ENCODE measurements around the gene SLC7A11.

The SLC7A11 gene

DNA sequence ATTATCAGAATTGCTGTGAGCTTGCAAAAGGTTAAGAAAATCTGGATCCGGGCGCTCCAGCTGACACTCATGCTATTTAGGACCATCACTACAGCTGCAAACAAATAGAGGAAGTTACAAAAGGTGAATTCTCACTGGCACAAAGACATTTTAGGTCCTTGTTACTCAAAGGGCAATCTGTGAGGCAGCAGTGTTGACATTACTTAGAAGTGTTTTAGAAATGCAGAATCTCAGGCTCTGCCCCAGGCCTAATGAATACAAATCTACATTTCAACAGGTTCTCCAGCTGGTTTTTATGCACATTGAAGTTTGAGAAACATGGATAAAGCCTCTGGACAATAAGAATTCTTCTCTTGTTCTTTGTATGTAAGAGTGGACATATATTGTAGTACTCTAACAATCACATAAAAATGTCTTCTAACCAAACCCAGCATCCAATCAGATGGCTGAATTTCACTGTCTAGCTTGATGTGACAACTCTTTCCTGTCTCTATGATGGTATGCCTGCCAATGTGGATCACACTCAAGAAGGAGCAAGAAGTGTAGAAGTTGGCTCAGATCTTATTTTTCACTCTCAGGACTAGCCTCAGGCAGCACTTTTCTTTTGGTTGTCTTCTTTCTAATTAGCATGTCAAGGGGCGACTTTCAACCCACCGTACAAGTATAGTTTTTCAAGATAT, 18.8 kb downstream of the SLC7A11 start:
- no peak for TF ChIP-seq CTCF (IDR thresholded peaks at IDR 0.05)

DNA sequence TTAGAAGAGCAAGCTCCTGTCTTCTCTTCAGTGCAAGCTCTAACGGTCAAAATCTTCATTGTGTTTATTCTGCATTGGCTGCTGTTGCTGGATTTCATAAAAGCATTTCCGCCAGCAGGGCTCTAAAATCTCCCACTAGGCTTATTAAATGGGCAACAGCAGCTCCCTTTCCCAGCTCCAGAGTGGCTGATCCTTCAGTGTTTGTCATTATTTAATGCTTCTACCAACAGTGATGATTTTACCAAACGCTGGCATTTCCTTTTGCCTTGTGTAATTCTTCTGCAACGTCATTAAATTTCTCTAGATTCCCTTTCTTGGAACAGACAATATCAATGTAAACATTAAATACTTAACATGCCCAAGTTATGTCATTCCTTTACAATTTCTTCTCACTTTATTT, 20.1 kb downstream of the SLC7A11 start:
- TF ChIP-seq CTCF (IDR thresholded peaks at IDR 0.05): no peak

GRCh38 chr4:138218976-138219375, 23.2 kb downstream of the SLC7A11 start:
- no peak for TF ChIP-seq CTCF (IDR thresholded peaks at IDR 0.05)

- no peak for TF ChIP-seq CTCF (IDR thresholded peaks at IDR 0.05)
Observed at GRCh38 chr4:138217567-138217966, 24.6 kb downstream of the SLC7A11 start.

DNA sequence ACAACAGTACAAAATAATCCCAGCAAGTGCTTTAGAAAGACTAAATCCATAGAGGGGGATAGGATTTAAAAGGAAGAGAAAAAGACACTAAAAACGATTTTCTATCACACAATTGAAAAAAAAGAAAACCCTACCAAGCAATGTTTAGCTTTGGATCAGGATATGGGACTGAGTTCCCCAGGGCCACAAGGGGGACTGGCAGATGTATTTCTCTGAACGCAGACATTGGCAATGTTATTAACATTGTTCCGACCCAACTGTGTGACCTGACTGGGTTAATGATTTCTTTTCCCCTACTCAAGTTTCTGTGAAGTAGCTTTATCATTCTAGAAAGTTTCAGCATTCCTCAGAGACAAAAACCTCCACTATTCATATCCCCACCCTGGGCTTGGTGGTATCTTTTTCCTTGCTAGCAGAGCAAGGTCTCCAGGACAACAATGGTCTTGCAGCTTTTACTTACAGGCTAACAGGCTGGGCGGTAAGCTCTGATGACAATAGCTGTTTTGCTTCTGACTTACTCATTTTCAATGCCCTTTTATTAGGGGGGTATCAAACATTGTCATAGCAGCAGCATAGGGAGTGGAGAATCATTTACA, 25.8 kb downstream of the SLC7A11 start:
- TF ChIP-seq CTCF (IDR thresholded peaks at IDR 0.05): no peak

DNA sequence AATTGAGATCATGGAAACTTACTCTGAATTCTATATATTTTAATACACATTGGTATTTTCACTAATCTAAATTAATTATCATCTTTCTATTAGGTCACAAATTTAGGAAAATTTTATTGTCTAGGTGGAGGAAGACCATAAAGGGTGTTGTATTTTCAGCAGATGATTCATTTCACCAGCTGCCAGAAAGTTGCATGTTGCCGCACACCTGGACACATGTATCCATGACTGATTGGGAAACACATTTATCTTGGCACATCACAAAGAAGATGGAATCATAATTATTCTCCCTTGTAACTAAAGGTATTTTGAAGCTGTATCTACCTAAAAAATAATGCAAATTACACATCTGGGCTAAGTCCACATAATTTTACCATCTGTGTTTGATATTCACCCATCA, 33.1 kb downstream of the SLC7A11 start:
- TF ChIP-seq CTCF (IDR thresholded peaks at IDR 0.05): no peak

DNA sequence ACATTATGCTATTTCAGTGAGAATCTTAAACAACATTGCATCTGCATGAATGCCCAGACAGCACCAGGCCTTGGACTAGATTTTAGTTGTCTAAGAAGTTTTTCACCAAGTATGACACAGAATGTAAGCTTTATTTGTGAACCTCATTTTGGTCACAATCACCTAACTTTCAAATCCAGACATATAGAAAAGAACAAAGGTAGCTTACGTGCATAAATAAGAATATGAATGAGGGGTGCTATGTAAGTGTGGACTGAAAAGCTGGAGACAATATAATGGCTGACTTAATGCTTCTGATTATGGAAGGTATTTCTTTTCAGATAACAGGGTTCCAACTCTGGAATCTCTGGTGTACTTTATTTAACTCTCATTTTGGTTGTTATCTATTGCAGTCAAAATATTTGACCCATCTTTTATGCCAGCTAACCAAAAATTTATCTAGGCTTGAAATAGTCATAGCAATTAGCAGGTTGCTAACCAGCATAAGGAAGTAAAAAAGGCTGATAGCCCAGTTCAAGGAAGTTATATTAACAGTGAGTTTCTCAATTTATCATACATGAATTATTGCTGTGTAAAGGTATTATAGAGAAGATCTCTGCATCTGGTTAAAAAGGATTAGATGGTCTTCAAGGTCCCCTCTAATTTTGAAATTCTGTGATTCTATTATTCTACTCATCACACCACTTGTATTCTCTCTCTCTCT, 36.5 kb downstream of the SLC7A11 start:
- no peak for TF ChIP-seq CTCF (IDR thresholded peaks at IDR 0.05)

All from LNCAP (cell line).